Heart left ventricle (tissue), 16 donors: ENCODE results near the gene TPI1. TPM values are rescaled to one million over a fixed set of nuclear protein-coding genes. Genes with fewer than 3 reads are reported as not detected.

Experiments used
- ATAC-seq, 4 donors: fragments of 200-7000 bp; cut with Tn5 transposase; one replicate each; pipeline ENCODE4 v1.9.1; 2020 to 2022; ENCODE audit warnings: moderate library complexity in 4 of 4, mild to moderate bottlenecking in 3 of 4, moderate number of reproducible peaks in 1 of 4
- DNase-seq, 5 donors: peaks; one replicate each; pipeline ENCODE4 v3.0.0-alpha.2; 2020
- H3K27ac ChIP-seq, 12 donors: fragments of 200-600 bp; sonication (generic) in 4 of 12; one replicate each; pipeline versions ENCODE4 v1.5.0 to v1.8.0; 2016 to 2022; ENCODE audit warnings: mild to moderate bottlenecking in 2 of 12
- H3K27me3 ChIP-seq, 9 donors: fragments of 200-600 bp; sonication (generic) in 2 of 9; one replicate each; pipeline versions ENCODE4 v1.5.1 to v1.8.0; 2016 to 2022; ENCODE audit warnings: mild to moderate bottlenecking in 3 of 9
- H3K36me3 ChIP-seq, 9 donors: fragments of 200-600 bp; sonication (generic) in 2 of 9; one replicate each; pipeline versions ENCODE4 v1.5.0 to v1.8.0; 2018 to 2022; ENCODE audit warnings: mild to moderate bottlenecking in 2 of 9
- H3K4me1 ChIP-seq, 12 donors: fragments of 200-600 bp; sonication (generic) in 4 of 12; one replicate each; pipeline versions ENCODE4 v1.5.0 to v1.8.0; 2016 to 2022; ENCODE audit warnings: mild to moderate bottlenecking in 3 of 12
- H3K4me3 ChIP-seq, 12 donors: fragments of 200-600 bp; sonication (generic) in 4 of 12; one replicate each; pipeline versions ENCODE4 v1.5.0 to v1.8.0; 2017 to 2022; ENCODE audit warnings: mild to moderate bottlenecking in 9 of 12, moderate library complexity in 4 of 12
- H3K9me3 ChIP-seq, 12 donors: fragments of 200-600 bp; sonication (generic) in 4 of 12; one replicate each; pipeline versions ENCODE4 v1.5.0 to v1.8.0; 2016 to 2022; ENCODE audit warnings: mild to moderate bottlenecking in 1 of 12
- CTCF ChIP-seq, 12 donors: fragments of 200-600 bp; sonication (generic) in 4 of 12; IDR thresholded peaks; one replicate each; pipeline versions ENCODE4 v1.5.0 to v1.8.0; 2018 to 2022; ENCODE audit warnings: antibody characterized with exemption in 12 of 12, mild to moderate bottlenecking in 5 of 12
- POLR2A ChIP-seq, 2 donors: fragments of 450-650 bp; IDR thresholded peaks; one replicate each; pipeline ENCODE4 v1.6.1; 2017; ENCODE audit warnings: antibody characterized with exemption in 2 of 2, mild to moderate bottlenecking in 2 of 2, moderate library complexity in 2 of 2
- WGBS, 4 donors: extraction: QIAGEN DNeasy Blood & Tissue Kit in 2 of 4; methylation state at CpG; one replicate each; pipeline versions ENCODE4 v1.1.5 to v1.1.7; 2013 to 2018; 5-methylcytosine and 5-hydroxymethylcytosine counted together
- intact Hi-C, 10 donors: fragments of 100-400 bp; cut with DNase I; formaldehyde crosslinking; loops; one replicate each; pipeline versions ENCODE4 v1.11.1 to v1.14.2; 2022
- polyA plus RNA-seq, 2 donors: library from polyadenylated mRNA; stranded (reverse); fragments of 200-250 nt; gene quantifications; one replicate each; pipeline ENCODE4 v1.2.3, GENCODE V29; 2013
- total RNA-seq, 9 donors: library from RNA; depleted of rRNA in 2 of 9; stranded (reverse); fragments of >200 nt in 2 of 9; fragmentation: NEBNext Ultra II Directional in 3 of 9; extraction: Animal tissue kit (Norgen Biotek cat#: 25700) in 3 of 9; gene quantifications; one replicate each; pipeline versions ENCODE4 v1.1.0 to v1.2.4, GENCODE V29; 2016 to 2023
- donor health status: ischemic (EF 13 %, LVEDD 7.1; RV severe dilation, severe dysfunction).
- donor health status: healthy with polysubstance abuse.
- donor health status: DM: no; HTN: yes; CAD: no.
- donor health status: DM: no; HTN: no; CAD: no.
- donor health status: ischemic (EF 25% LVEDD 6.9; RV normal size, moderate dysfunction).
- donor health status: ischemic (EF 25% LVEDD 5.7; RV mildly dilated, moderate dysfunction).
- donor health status: healthy.
- donor health status: DM: yes; HTN: yes; CAD: no.
- donor health status: ischemic (EF 35%, LVEDD 5.7; RV mildly dilated, moderate dysfunction).
- donor health status: nonischemic (EF 11% LVEDD 7.7; RV severe dilation, severe dysfunction).
- donor health status: DM: yes; HTN: yes; CAD: no.
- donor health status: PGD.
- donor health status: ischemic (EF 29% LVEDD 5.4; RV normal size, mild dysfunction).
- donor health status: nonischemic (EF 23%, LVEDD 6.1; RV moderate dilation, normal function).

The TPI1 gene
- total and polyA plus RNA-seq, 11 donors, result 600 to 1,605 (median 730) TPM

- Histone ChIP-seq H3K36me3 (peaks cover 0 to 39% (median 8%) of the 10 kb centered on the region in 9 donors), H3K4me3 (peak overlapping the region in 1 of 12 donors; percentile 74), H3K27ac (peak overlapping the region in 3 of 12 donors; percentile 24 to 92 (median 74)), H3K9me3 (no peaks in the 10 kb centered on the region), H3K27me3 (peaks cover 0 to 9% (median 0%) of the 10 kb centered on the region in 9 donors), H3K4me1 (peaks cover 0 to 40% (median 20%) of the 10 kb centered on the region in 12 donors)
- intact Hi-C loops, result no loop called here
- no peak for TF ChIP-seq POLR2A (IDR thresholded peaks at IDR 0.05)
- no peak for TF ChIP-seq CTCF (IDR thresholded peaks at IDR 0.05)
- ATAC-seq (no peak), DNase-seq (peak in 1 of 5 donors; percentile 23)
- 84 to 89% (median 87%) methylated on average over 7 to 11 of the region's 11 CpGs for WGBS, 4 donors
These were observed 36.9 kb upstream of the TPI1 start for GRCh38 chr12:6830286-6830890.

- Histone ChIP-seq H3K27me3 (peaks cover 0 to 9% (median 0%) of the 10 kb centered on the region in 9 donors), H3K4me1 (peaks cover 0 to 42% (median 22%) of the 10 kb centered on the region in 12 donors), H3K9me3 (no peaks in the 10 kb centered on the region), H3K27ac (no peak overlapping the region), H3K4me3 (no peak overlapping the region), H3K36me3 (peaks cover 0 to 39% (median 8%) of the 10 kb centered on the region in 9 donors)
- DNase-seq (no peak), ATAC-seq (no peak)
- intact Hi-C loops, result no loop called here
- TF ChIP-seq CTCF (IDR thresholded peaks at IDR 0.05), result no peak
- no peak for TF ChIP-seq POLR2A (IDR thresholded peaks at IDR 0.05)
- 85 to 92% (median 91%) methylated on average over 6 of the region's 6 CpGs for WGBS, 4 donors
These were observed 36.3 kb upstream of the TPI1 start for GRCh38 chr12:6830999-6831398.

GRCh38 chr12:6831450-6831995 lies 35.8 kb upstream of the TPI1 start:
- TF ChIP-seq POLR2A (IDR thresholded peaks at IDR 0.05), result no peak
- TF ChIP-seq CTCF (IDR thresholded peaks at IDR 0.05), result no peak
- no peak overlapping the region for H3K4me3 ChIP-seq
- H3K27me3 ChIP-seq, result peaks cover 0 to 9% (median 0%) of the 10 kb centered on the region in 9 donors
- H3K9me3 ChIP-seq, result no peaks in the 10 kb centered on the region
- ATAC-seq (no peak), DNase-seq (peak in 2 of 5 donors; percentile 19 to 32)
- 86 to 92% (median 89%) methylated on average over 12 of the region's 12 CpGs for WGBS, 4 donors
- H3K27ac ChIP-seq, result peak overlapping the region in 1 of 12 donors; percentile 80
- intact Hi-C loops, result no loop called here
- peaks cover 0 to 47% (median 22%) of the 10 kb centered on the region in 12 donors for H3K4me1 ChIP-seq
- H3K36me3 ChIP-seq, result peaks cover 0 to 43% (median 8%) of the 10 kb centered on the region in 9 donors

GRCh38 chr12:6832125-6832524 lies 35.2 kb upstream of the TPI1 start:
- peaks cover 0 to 49% (median 14%) of the 10 kb centered on the region in 9 donors for H3K36me3 ChIP-seq
- 86 to 90% (median 89%) methylated on average over 4 of the region's 4 CpGs for WGBS, 4 donors
- intact Hi-C loops, result no loop called here
- H3K4me3 ChIP-seq, result no peak overlapping the region
- H3K27ac ChIP-seq, result peak overlapping the region in 3 of 12 donors; percentile 23 to 82 (median 80)
- H3K27me3 ChIP-seq, result peaks cover 0 to 9% (median 0%) of the 10 kb centered on the region in 9 donors
- H3K4me1 ChIP-seq, result peaks cover 0 to 42% (median 18%) of the 10 kb centered on the region in 12 donors
- ATAC-seq (no peak), DNase-seq (peak in 1 of 5 donors; percentile 2)
- no peaks in the 10 kb centered on the region for H3K9me3 ChIP-seq
- TF ChIP-seq POLR2A (IDR thresholded peaks at IDR 0.05) (no peak), CTCF (IDR thresholded peaks at IDR 0.05) (no peak)
